ENCODE measurements around the gene RAPGEF6. TPM values are rescaled to one million over a fixed set of nuclear protein-coding genes. Genes with fewer than 3 reads are reported as not detected.
"Not testable (repeated sequence)": the region's sequence is repeated elsewhere in the genome, so short reads cannot be mapped to it uniquely, and the experiment has no call there.

RAPGEF6 gene, protein sequence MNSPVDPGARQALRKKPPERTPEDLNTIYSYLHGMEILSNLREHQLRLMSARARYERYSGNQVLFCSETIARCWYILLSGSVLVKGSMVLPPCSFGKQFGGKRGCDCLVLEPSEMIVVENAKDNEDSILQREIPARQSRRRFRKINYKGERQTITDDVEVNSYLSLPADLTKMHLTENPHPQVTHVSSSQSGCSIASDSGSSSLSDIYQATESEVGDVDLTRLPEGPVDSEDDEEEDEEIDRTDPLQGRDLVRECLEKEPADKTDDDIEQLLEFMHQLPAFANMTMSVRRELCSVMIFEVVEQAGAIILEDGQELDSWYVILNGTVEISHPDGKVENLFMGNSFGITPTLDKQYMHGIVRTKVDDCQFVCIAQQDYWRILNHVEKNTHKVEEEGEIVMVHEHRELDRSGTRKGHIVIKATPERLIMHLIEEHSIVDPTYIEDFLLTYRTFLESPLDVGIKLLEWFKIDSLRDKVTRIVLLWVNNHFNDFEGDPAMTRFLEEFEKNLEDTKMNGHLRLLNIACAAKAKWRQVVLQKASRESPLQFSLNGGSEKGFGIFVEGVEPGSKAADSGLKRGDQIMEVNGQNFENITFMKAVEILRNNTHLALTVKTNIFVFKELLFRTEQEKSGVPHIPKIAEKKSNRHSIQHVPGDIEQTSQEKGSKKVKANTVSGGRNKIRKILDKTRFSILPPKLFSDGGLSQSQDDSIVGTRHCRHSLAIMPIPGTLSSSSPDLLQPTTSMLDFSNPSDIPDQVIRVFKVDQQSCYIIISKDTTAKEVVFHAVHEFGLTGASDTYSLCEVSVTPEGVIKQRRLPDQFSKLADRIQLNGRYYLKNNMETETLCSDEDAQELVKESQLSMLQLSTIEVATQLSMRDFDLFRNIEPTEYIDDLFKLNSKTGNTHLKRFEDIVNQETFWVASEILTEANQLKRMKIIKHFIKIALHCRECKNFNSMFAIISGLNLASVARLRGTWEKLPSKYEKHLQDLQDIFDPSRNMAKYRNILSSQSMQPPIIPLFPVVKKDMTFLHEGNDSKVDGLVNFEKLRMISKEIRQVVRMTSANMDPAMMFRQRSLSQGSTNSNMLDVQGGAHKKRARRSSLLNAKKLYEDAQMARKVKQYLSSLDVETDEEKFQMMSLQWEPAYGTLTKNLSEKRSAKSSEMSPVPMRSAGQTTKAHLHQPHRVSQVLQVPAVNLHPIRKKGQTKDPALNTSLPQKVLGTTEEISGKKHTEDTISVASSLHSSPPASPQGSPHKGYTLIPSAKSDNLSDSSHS (N-terminal part only)
- 10 to 100 TPM; 25.9 to 29.2 TPM for total RNA-seq
- 27.9 TPM for polyA plus RNA-seq

- Histone ChIP-seq H3K9me3 (ENCODE audit: low read length) (no peaks in the 10 kb centered on the region), H3K27me3 (ENCODE audit: insufficient read depth, low read length, poor library complexity, severe bottlenecking) (no peaks in the 10 kb centered on the region), H3K36me3 (ENCODE audit: insufficient read depth, low read length) (no peaks in the 10 kb centered on the region), H3K4me1 (ENCODE audit: insufficient read depth, low read length) (peaks cover 53% of the 10 kb centered on the region), H3K27ac (ENCODE audit: low read depth, low read length) (peak within 1 kb of the TSS; percentile 94), H3K4me3 (ENCODE audit: low read length) (peak within 1 kb of the TSS; percentile 74)
- Mint-ChIP-seq H3K9me3 (no peaks in the 10 kb centered on the region), H3K27ac (peak within 1 kb of the TSS; percentile 93 to 100 (median 99)), H3K4me1 (peaks cover 16 to 25% (median 17%) of the 10 kb centered on the region in 3 donors), H3K36me3 (peaks cover 0 to 17% (median 0%) of the 10 kb centered on the region in 3 donors), H3K27me3 (no peaks in the 10 kb centered on the region), H3K4me3 (peak within 1 kb of the TSS; percentile 88 to 99 (median 96))
- CTCF ChIA-PET: interaction anchor here (1.2 to 1.4 kb wide), 3 partner anchors 12 to 428 kb away, joined by 3 to 6 read pairs (median 5); no protein-coding TSS in a partner anchor
- peak; percentile 92 to 99 (median 96) for DNase-seq
- POLR2A ChIA-PET: interaction anchor here (0.6 to 1.9 kb wide), 5 partner anchors 21 to 469 kb away, joined by 3 to 18 read pairs (median 4); partner anchors contain the start of gene FNIP1
Measured at GRCh38 chr5:131634996-131635683, at the start of gene RAPGEF6. Gene RAPGEF6, minus strand, starts transcription at chr5:131635229. Its CDS starts 199 bp downstream, at chr5:131635030.

GRCh38 chr5:131684595-131684994 is 49.6 kb upstream of the RAPGEF6 start:
- no peak overlapping the region for H3K27ac ChIP-seq (ENCODE audit: low read depth, low read length)
- Mint-ChIP-seq H3K36me3 (peaks cover 13 to 42% (median 15%) of the 10 kb centered on the region in 3 donors), H3K9me3 (no peaks in the 10 kb centered on the region), H3K4me1 (peaks cover 0 to 2% (median 0%) of the 10 kb centered on the region in 3 donors), H3K27ac (no peak overlapping the region), H3K4me3 (no peak overlapping the region), H3K27me3 (no peaks in the 10 kb centered on the region)
- H3K4me3 ChIP-seq (ENCODE audit: low read length): no peak overlapping the region
- POLR2A ChIA-PET: no interaction called here
- H3K36me3 ChIP-seq (ENCODE audit: insufficient read depth, low read length): peaks cover 9% of the 10 kb centered on the region
- H3K9me3 ChIP-seq (ENCODE audit: low read length): no peaks in the 10 kb centered on the region
- CTCF ChIA-PET: interaction anchor here (0.7 kb wide), 1 partner anchor 66 kb away, joined by 3 read pairs; no protein-coding TSS in a partner anchor
- H3K4me1 ChIP-seq (ENCODE audit: insufficient read depth, low read length): no peaks in the 10 kb centered on the region
- H3K27me3 ChIP-seq (ENCODE audit: insufficient read depth, low read length, poor library complexity, severe bottlenecking): no peaks in the 10 kb centered on the region
- no peak for DNase-seq

- Histone ChIP-seq H3K4me3 (ENCODE audit: low read length) (no peak overlapping the region), H3K36me3 (ENCODE audit: insufficient read depth, low read length) (peaks cover 10% of the 10 kb centered on the region), H3K27me3 (ENCODE audit: insufficient read depth, low read length, poor library complexity, severe bottlenecking) (no peaks in the 10 kb centered on the region), H3K9me3 (ENCODE audit: low read length) (no peaks in the 10 kb centered on the region), H3K27ac (ENCODE audit: low read depth, low read length) (no peak overlapping the region), H3K4me1 (ENCODE audit: insufficient read depth, low read length) (no peaks in the 10 kb centered on the region)
- H3K27me3 Mint-ChIP-seq: no peaks in the 10 kb centered on the region
- DNase-seq: no peak
- ChIA-PET CTCF (no interaction called here), POLR2A (no interaction called here)
- peaks cover 0 to 2% (median 0%) of the 10 kb centered on the region in 3 donors for H3K4me1 Mint-ChIP-seq
- no peaks in the 10 kb centered on the region for H3K9me3 Mint-ChIP-seq
- peaks cover 10 to 42% (median 12%) of the 10 kb centered on the region in 3 donors for H3K36me3 Mint-ChIP-seq
- no peak overlapping the region for H3K27ac Mint-ChIP-seq
- no peak overlapping the region for H3K4me3 Mint-ChIP-seq
Measured at GRCh38 chr5:131684051-131684450, 49.0 kb upstream of the RAPGEF6 start.

DNA sequence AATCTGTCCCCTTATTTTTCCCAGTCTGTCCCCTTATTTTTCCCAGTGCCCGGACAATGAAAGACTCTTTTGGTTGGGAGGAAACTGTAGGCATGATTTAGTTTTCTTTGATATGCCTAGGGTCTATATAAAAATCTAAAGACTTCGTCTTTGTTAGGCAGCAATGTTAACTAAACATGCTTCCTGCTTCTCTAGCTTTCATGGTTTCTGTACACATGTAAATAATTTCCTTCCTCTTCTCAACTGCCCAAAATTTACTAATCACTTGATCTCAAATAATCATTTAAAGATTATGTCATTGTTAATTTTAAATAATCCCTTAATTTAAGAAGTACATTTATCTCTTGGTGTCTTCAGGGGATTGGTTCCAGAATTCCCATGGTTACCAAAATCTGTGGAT is 47.8 kb upstream of the RAPGEF6 start:
- Histone ChIP-seq H3K9me3 (ENCODE audit: low read length) (no peaks in the 10 kb centered on the region), H3K36me3 (ENCODE audit: insufficient read depth, low read length) (peaks cover 10% of the 10 kb centered on the region), H3K27me3 (ENCODE audit: insufficient read depth, low read length, poor library complexity, severe bottlenecking) (no peaks in the 10 kb centered on the region), H3K4me1 (ENCODE audit: insufficient read depth, low read length) (no peaks in the 10 kb centered on the region), H3K4me3 (ENCODE audit: low read length) (no peak overlapping the region), H3K27ac (ENCODE audit: low read depth, low read length) (no peak overlapping the region)
- Mint-ChIP-seq H3K27me3 (no peaks in the 10 kb centered on the region), H3K4me3 (no peak overlapping the region), H3K4me1 (peaks cover 0 to 2% (median 0%) of the 10 kb centered on the region in 3 donors), H3K9me3 (no peaks in the 10 kb centered on the region), H3K36me3 (peaks cover 6 to 41% (median 13%) of the 10 kb centered on the region in 3 donors), H3K27ac (no peak overlapping the region)
- CTCF ChIA-PET: no interaction called here
- POLR2A ChIA-PET: no interaction called here
- no peak for DNase-seq

GRCh38 chr5:131682175-131682574 is 47.1 kb upstream of the RAPGEF6 start:
- peaks cover 0 to 2% (median 0%) of the 10 kb centered on the region in 3 donors for H3K4me1 Mint-ChIP-seq
- POLR2A ChIA-PET: no interaction called here
- CTCF ChIA-PET: no interaction called here
- Histone ChIP-seq H3K27ac (ENCODE audit: low read depth, low read length) (no peak overlapping the region), H3K27me3 (ENCODE audit: insufficient read depth, low read length, poor library complexity, severe bottlenecking) (no peaks in the 10 kb centered on the region), H3K4me1 (ENCODE audit: insufficient read depth, low read length) (no peaks in the 10 kb centered on the region), H3K4me3 (ENCODE audit: low read length) (no peak overlapping the region), H3K9me3 (ENCODE audit: low read length) (no peaks in the 10 kb centered on the region), H3K36me3 (ENCODE audit: insufficient read depth, low read length) (peaks cover 7% of the 10 kb centered on the region)
- H3K4me3 Mint-ChIP-seq: no peak overlapping the region
- H3K36me3 Mint-ChIP-seq: peaks cover 6 to 41% (median 19%) of the 10 kb centered on the region in 3 donors
- H3K27ac Mint-ChIP-seq: no peak overlapping the region
- no peak for DNase-seq
- H3K27me3 Mint-ChIP-seq: no peaks in the 10 kb centered on the region
- H3K9me3 Mint-ChIP-seq: no peaks in the 10 kb centered on the region

DNA sequence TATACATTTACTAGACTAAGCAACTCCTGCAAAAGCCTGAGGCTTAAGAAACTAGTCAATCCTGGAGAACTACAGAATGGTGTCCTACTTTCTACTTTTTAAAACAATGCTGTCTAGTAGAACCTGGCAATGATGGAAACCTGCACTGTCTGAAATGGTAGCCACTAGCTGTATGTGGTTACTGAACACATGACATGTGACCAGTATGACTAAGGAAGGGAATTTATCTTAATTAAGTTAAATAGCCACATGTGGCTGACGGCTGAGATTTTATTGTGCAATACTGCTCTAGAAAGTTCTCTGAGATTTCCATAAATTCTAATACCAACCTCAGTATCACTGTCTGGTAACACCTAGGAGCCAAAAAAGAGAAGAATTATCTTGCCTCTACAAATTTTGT is 44.9 kb upstream of the RAPGEF6 start:
- H3K4me1 Mint-ChIP-seq: peaks cover 0 to 5% (median 2%) of the 10 kb centered on the region in 3 donors
- peak overlapping the region in 1 of 8 donors; percentile 36 for H3K27ac Mint-ChIP-seq
- H3K4me3 Mint-ChIP-seq: no peak overlapping the region
- H3K36me3 ChIP-seq (ENCODE audit: insufficient read depth, low read length): peaks cover 14% of the 10 kb centered on the region
- no peak overlapping the region for H3K27ac ChIP-seq (ENCODE audit: low read depth, low read length)
- H3K27me3 Mint-ChIP-seq: no peaks in the 10 kb centered on the region
- no peak for DNase-seq
- H3K9me3 Mint-ChIP-seq: no peaks in the 10 kb centered on the region
- ChIA-PET CTCF (interaction anchor here (1.4 kb wide), 1 partner anchor 327 kb away, joined by 3 read pairs; no protein-coding TSS in a partner anchor), POLR2A (no interaction called here)
- H3K4me1 ChIP-seq (ENCODE audit: insufficient read depth, low read length): no peaks in the 10 kb centered on the region
- no peak overlapping the region for H3K4me3 ChIP-seq (ENCODE audit: low read length)
- no peaks in the 10 kb centered on the region for H3K27me3 ChIP-seq (ENCODE audit: insufficient read depth, low read length, poor library complexity, severe bottlenecking)
- H3K36me3 Mint-ChIP-seq: peaks cover 0 to 51% (median 29%) of the 10 kb centered on the region in 3 donors
- H3K9me3 ChIP-seq (ENCODE audit: low read length): no peaks in the 10 kb centered on the region

DNA sequence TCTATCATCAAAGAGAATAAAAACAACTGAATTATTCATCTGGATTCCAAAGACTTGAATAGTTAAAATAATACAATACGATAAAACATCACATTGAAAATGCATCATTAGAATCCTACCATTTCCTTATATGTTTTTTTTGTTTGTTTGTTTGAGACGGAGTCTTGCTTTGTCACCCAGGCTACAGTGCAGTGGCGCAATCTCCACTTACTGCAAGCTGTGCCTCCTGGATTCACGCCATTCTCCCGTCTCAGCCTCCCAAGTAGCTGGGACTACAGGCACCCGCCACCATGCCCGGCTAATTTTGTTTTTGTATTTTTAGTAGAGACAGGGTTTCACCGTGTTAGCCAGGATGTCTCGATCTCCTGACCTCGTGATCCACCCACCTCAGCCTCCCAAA is 43.2 kb upstream of the RAPGEF6 start:
- CTCF ChIA-PET; H3K4me3 Mint-ChIP-seq; H3K4me3 ChIP-seq (ENCODE audit: low read length); H3K4me1 Mint-ChIP-seq; H3K9me3 Mint-ChIP-seq; DNase-seq; H3K27me3 Mint-ChIP-seq; H3K27ac Mint-ChIP-seq; H3K4me1 ChIP-seq (ENCODE audit: insufficient read depth, low read length); H3K27ac ChIP-seq (ENCODE audit: low read depth, low read length); H3K9me3 ChIP-seq (ENCODE audit: low read length); H3K27me3 ChIP-seq (ENCODE audit: insufficient read depth, low read length, poor library complexity, severe bottlenecking); POLR2A ChIA-PET: not testable (repeated sequence)
- peaks cover 14% of the 10 kb centered on the region for H3K36me3 ChIP-seq (ENCODE audit: insufficient read depth, low read length)
- H3K36me3 Mint-ChIP-seq: peaks cover 0 to 58% (median 34%) of the 10 kb centered on the region in 3 donors

All from CD8-positive, alpha-beta memory T cell (primary cell).